Esophagus (tissue), 2 donors: ENCODE results near the gene CCRL2. TPM values are rescaled to one million over a fixed set of nuclear protein-coding genes. Genes with fewer than 3 reads are reported as not detected.

Source experiments
- H3K27ac ChIP-seq, 2 donors: one replicate each; pipeline ENCODE4 v1.5.1; 2013; ENCODE audit warnings: low read depth in 2 of 2, mild to moderate bottlenecking in 2 of 2, inconsistent platforms in 1 of 2, low read length in 1 of 2, moderate library complexity in 1 of 2
- H3K27me3 ChIP-seq, 2 donors: one replicate each; pipeline ENCODE4 v1.6.1; 2013; ENCODE audit warnings: low read length in 2 of 2, control low read depth in 1 of 2, mild to moderate bottlenecking in 1 of 2; ENCODE audit not compliant: insufficient read depth in 2 of 2, control insufficient read depth in 1 of 2
- H3K36me3 ChIP-seq, 2 donors: one replicate each; pipeline ENCODE4 v1.6.1; 2013; ENCODE audit warnings: low read length in 1 of 2; ENCODE audit not compliant: control insufficient read depth in 2 of 2, insufficient read depth in 2 of 2
- H3K4me1 ChIP-seq, 2 donors: one replicate each; pipeline ENCODE4 v1.6.1; 2013; ENCODE audit warnings: low read length in 1 of 2; ENCODE audit not compliant: control insufficient read depth in 2 of 2, insufficient read depth in 2 of 2
- H3K4me3 ChIP-seq, 2 donors: one replicate each; pipeline ENCODE4 v1.5.1; 2013; ENCODE audit warnings: low read length in 2 of 2, mild to moderate bottlenecking in 2 of 2, low read depth in 1 of 2, moderate library complexity in 1 of 2
- H3K9me3 ChIP-seq, 2 donors: one replicate each; pipeline ENCODE4 v1.6.1; 2013; ENCODE audit warnings: mild to moderate bottlenecking in 2 of 2, low read depth in 1 of 2, low read length in 1 of 2, moderate library complexity in 1 of 2; ENCODE audit not compliant: control insufficient read depth in 2 of 2, insufficient read depth in 1 of 2
- WGBS, 2 donors: extraction: QIAGEN DNeasy Blood & Tissue Kit; methylation state at CpG; one replicate each; pipeline ENCODE4 v1.1.7; 2013; 5-methylcytosine and 5-hydroxymethylcytosine counted together
- polyA plus RNA-seq, 2 donors: library from polyadenylated mRNA; stranded (reverse); fragments of 200-250 nt; gene quantifications; one replicate each; pipeline ENCODE4 v1.2.3, GENCODE V29; 2013
- donor health status: healthy with polysubstance abuse.
- donor health status: Bipolar disorder and iron deficiency.

The CCRL2 gene
- polyA plus RNA-seq, 2 donors = 0.28 to 0.29 TPM

DNA sequence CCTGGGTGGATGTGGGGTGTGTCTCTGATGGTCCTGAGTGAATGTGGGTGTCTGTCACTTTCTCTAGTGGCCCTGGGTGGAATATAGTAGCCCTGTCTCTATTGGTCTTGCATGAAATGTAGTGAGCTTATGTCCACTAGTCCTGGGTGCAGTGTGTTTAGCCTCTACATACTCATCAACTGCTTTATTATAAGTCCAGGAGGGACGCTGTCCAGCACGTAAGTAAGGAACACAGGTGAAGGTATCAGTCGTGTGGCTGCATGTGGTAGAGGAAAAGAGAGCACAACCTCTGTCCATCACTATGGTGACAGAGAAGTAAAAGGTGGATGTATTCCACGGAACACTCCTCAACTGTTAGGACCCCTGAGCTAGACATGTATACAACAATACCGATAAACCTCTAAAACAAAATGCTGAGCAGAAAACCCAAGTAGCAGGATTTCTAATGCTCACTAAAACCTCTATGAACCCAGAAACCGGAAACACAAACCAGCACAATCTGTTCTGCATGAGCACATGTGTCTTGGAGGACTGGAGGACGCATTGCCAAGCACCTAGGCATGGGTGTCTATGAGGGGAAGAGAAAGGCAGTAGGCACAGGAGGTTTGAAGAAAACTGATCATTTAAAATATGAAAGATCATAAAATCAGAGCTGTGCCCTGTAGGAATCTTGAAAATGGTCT lies 46.6 kb downstream of the CCRL2 start:
- Histone ChIP-seq H3K36me3 (no peaks in the 10 kb centered on the region), H3K27me3 (no peaks in the 10 kb centered on the region), H3K27ac (no peak overlapping the region), H3K9me3 (no peaks in the 10 kb centered on the region), H3K4me3 (no peak overlapping the region), H3K4me1 (no peaks in the 10 kb centered on the region)
- whole genome bisulfite sequencing, 2 donors = 71 to 74% methylated on average over 7 of the region's 7 CpGs

DNA sequence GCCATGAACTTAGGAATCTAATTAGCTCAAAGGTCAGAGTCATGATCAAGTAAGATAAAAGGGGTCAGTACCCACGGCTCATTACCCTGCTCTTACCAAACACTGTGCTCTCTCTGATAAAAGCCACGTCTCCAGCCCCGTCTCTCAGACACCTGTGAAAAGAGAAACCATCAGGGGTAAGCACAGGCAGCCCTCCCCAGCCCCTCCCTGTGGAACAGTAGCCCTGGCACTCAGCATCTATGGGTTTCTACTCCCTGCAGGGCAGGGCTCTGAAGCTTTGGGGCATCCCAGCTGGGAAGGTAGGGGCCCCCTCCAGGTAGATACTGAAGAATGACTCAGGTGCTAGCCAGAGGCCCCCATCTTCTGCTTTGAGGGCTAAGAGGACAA lies 47.1 kb downstream of the CCRL2 start:
- WGBS, 2 donors = 60 to 75% methylated on average over 3 of the region's 3 CpGs
- no peak overlapping the region for H3K27ac ChIP-seq
- H3K9me3 ChIP-seq = no peaks in the 10 kb centered on the region
- H3K27me3 ChIP-seq = no peaks in the 10 kb centered on the region
- no peaks in the 10 kb centered on the region for H3K36me3 ChIP-seq
- H3K4me3 ChIP-seq = no peak overlapping the region
- H3K4me1 ChIP-seq = no peaks in the 10 kb centered on the region

DNA sequence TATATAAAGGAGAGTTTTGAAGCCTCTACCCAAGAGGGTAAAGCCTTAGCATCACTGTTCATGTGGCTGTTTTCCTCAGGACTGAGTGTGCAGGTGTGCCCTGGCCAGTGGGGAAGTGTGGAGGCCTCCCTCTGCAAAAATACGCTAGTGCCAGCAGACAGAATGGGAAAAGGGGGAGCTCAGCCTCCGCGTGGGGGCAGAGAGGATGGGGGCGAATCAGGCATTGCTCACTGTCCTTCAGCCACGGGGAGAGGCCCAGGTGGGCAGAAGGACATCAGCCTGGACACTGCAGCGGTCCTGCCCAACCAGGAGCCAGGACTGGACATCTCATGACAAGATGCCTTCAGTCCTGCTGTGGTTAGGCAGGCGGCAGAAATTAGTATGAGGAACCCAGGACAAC lies 47.5 kb downstream of the CCRL2 start:
- H3K9me3 ChIP-seq = no peaks in the 10 kb centered on the region
- H3K4me3 ChIP-seq = no peak overlapping the region
- no peaks in the 10 kb centered on the region for H3K4me1 ChIP-seq
- no peak overlapping the region for H3K27ac ChIP-seq
- 84 to 87% methylated on average over 7 of the region's 7 CpGs for WGBS, 2 donors
- no peaks in the 10 kb centered on the region for H3K36me3 ChIP-seq
- no peaks in the 10 kb centered on the region for H3K27me3 ChIP-seq

DNA sequence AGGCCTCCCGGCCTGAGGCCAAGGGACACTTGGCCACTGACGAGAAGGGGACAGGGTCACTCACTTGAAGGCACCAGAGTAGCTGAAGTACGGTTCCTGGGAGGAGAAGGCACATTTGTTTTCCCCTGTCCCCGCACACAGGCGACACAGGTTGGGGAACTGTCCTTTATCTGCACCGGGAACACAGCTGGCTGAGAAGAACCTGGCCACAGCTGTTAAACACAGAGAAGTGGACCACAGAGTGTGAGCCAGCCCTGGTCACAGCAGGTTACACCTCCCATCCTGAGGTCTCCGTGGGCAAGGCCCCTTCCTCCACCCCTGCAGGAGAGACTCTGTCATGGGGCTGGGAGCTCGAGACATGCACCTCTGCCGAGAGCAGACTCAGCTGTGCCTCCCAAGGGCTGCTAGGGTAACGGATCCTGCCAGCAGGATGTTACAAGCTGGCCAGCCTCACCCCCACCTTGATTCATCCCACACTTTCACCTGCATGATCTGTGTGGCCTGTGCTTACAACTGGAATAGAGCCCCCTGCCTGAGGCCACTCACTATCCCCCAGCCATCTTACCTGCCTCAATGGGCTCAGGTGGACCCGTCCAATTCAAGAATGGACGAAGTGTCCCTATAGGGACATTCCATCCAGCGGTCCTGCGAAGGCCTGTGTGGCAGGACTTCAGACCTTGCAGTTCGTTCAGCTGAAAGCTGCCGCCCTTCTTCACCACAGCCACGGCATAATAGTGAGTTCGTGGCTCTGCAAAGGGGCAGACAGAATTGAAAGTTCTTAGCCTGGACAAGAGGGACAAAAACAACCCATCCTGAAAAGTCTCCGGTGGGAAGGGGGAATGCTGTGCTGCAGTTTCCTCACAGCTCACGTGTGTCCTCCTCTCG lies 48.4 kb downstream of the CCRL2 start:
- Histone ChIP-seq H3K36me3 (no peaks in the 10 kb centered on the region), H3K27ac (no peak overlapping the region), H3K4me1 (no peaks in the 10 kb centered on the region), H3K9me3 (no peaks in the 10 kb centered on the region), H3K4me3 (no peak overlapping the region), H3K27me3 (no peaks in the 10 kb centered on the region)
- 85 to 86% methylated on average over 21 of the region's 21 CpGs for WGBS, 2 donors

DNA sequence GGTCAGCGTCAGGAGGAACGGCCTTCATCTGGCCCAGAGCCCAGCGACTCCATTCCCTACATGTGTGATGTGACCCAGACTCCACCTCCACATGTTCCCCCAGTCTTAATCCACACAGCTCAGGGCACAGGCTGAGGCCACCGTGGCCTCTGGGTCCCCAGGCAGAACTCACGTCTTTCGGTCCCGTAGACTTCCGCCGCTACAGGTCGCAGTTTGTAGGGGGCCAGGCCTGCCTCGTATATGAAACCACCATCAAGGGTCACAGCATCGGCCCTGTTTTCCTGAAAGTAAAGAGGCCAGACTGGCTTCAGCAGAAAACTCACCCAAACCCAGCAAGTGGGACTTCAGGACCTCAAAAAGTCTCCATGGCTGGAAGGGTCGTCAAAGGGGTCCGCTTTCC lies 49.1 kb downstream of the CCRL2 start:
- Histone ChIP-seq H3K36me3 (no peaks in the 10 kb centered on the region), H3K4me3 (no peak overlapping the region), H3K27me3 (no peaks in the 10 kb centered on the region), H3K27ac (no peak overlapping the region), H3K9me3 (no peaks in the 10 kb centered on the region), H3K4me1 (no peaks in the 10 kb centered on the region)
- WGBS, 2 donors = 92 to 94% methylated on average over 14 of the region's 14 CpGs

Other genes starting within 250 kb of the CCRL2 start
- under 1 TPM; 0.47 to 0.61 TPM for gene CCR1, start 198.9 kb upstream of the CCRL2 start, polyA plus RNA-seq
- gene CCR3, start 164.8 kb upstream of the CCRL2 start, polyA plus RNA-seq = not detected
- under 1 TPM; 0.24 to 0.39 TPM for gene CCR2, start 53.1 kb upstream of the CCRL2 start, polyA plus RNA-seq
- 1 to 10 TPM in 1 of 2 donors, under 1 TPM in 1; 0.73 to 1.2 TPM for gene CCR5, start 36.3 kb upstream of the CCRL2 start, polyA plus RNA-seq
- 1 to 10 TPM in 1 of 2 donors, under 1 TPM in 1; 0.98 to 2.3 TPM for gene LTF, start 57.6 kb downstream of the CCRL2 start, polyA plus RNA-seq
- not detected for gene RTP3, start 90.7 kb downstream of the CCRL2 start, polyA plus RNA-seq
- gene LRRC2, start 159.0 kb downstream of the CCRL2 start, polyA plus RNA-seq = under 1 TPM; 0.13 to 0.14 TPM
- gene FAM240A, start 205.3 kb downstream of the CCRL2 start, polyA plus RNA-seq = not detected